ENCODE data around the gene DDR2. TPM values are rescaled to one million over a fixed set of nuclear protein-coding genes. Genes with fewer than 3 reads are reported as not detected.

Gene DDR2
- total RNA-seq, 2 experiments from 2014 or later, result 0.19 TPM; not detected in 1

DNA sequence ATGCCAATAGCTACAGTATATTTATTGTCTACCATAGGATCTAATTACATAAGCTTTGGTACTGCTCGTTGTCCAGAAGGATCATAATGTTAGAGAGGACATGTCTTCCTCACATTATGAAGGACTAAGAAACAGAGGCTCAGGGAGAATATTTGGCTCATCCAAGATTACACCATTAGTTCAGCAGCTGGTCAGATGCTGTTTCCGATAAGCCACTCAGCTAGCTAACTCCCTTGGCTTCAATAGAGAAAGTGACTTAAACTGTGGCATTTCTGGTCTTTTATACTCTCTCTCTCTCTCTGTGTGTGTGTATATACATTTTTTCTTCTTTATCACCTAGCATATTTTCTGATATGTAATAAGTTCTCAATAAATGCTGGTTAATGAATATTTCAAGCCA lies 70.4 kb downstream of the DDR2 start:
- BruUV-seq (replicated peaks), result no TSS peak
- Histone ChIP-seq H3K27ac (ENCODE audit: low read depth, low read length, poor library complexity, severe bottlenecking) (no peak overlapping the region), H3K36me3 (ENCODE audit: insufficient read depth, low read length) (no peaks in the 10 kb centered on the region), H3K9me2 (ENCODE audit: insufficient read depth, low read length) (no peaks in the 10 kb centered on the region), H3K4me3 (ENCODE audit: low read depth, low read length, poor library complexity, severe bottlenecking) (no peak overlapping the region), H3K4me2 (ENCODE audit: low read length) (no peak overlapping the region), H4K20me1 (ENCODE audit: insufficient read depth, low read length) (no peaks in the 10 kb centered on the region), H3K79me2 (ENCODE audit: insufficient read depth, low read depth, low read length) (no peaks in the 10 kb centered on the region), H2AFZ (ENCODE audit: low read length) (no peak overlapping the region), H3K4me1 (ENCODE audit: insufficient read depth, low read length, poor library complexity, severe bottlenecking) (no peaks in the 10 kb centered on the region), H3K9me3 (ENCODE audit: low read length) (no peaks in the 10 kb centered on the region)
- ChIA-PET POLR2A (no interaction called here), CTCF (ENCODE audit: unreplicated experiment) (no interaction called here)
- TF ChIP-seq, protein P1, sequence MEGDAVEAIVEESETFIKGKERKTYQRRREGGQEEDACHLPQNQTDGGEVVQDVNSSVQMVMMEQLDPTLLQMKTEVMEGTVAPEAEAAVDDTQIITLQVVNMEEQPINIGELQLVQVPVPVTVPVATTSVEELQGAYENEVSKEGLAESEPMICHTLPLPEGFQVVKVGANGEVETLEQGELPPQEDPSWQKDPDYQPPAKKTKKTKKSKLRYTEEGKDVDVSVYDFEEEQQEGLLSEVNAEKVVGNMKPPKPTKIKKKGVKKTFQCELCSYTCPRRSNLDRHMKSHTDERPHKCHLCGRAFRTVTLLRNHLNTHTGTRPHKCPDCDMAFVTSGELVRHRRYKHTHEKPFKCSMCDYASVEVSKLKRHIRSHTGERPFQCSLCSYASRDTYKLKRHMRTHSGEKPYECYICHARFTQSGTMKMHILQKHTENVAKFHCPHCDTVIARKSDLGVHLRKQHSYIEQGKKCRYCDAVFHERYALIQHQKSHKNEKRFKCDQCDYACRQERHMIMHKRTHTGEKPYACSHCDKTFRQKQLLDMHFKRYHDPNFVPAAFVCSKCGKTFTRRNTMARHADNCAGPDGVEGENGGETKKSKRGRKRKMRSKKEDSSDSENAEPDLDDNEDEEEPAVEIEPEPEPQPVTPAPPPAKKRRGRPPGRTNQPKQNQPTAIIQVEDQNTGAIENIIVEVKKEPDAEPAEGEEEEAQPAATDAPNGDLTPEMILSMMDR (conservative IDR thresholded peaks at IDR 0.05; ENCODE audit: low read length), result no peak
- TF ChIP-seq EZH2phosphoT487 (IDR thresholded peaks at IDR 0.05; ENCODE audit: borderline replicate concordance, low read depth, low read length), result no peak
- DNase-seq (ENCODE audit: low spot score), result no peak
- intact Hi-C loops (cut with micrococcal nuclease; ENCODE audit: unreplicated experiment), result no loop called here

DNA sequence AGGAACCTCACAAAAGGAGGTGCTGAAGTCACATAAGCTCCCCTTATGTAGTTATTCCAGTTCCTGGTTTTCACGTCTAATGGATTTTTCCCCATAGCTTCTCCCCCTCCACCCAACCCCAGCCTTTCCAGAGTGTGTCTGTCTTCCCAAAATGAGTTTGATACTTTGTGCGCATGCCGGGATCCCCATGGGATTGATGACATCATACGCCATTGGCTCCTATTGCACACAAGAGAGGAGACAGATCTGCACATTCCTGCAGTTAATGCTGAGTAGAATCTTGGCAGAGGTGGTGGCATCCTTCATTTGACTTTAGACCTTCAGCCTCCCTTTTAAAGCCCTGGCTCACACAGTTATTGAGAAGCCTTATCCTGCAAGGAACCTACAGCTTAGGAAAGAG lies 71.4 kb downstream of the DDR2 start:
- POLR2A ChIA-PET, result interaction anchor here (0.6 kb wide), 1 partner anchor 1001 kb away, joined by 9 read pairs; no protein-coding TSS in a partner anchor
- H3K36me3 ChIP-seq (ENCODE audit: insufficient read depth, low read length), result no peaks in the 10 kb centered on the region
- no TSS peak for BruUV-seq (replicated peaks)
- H3K4me3 ChIP-seq (ENCODE audit: low read depth, low read length, poor library complexity, severe bottlenecking), result no peak overlapping the region
- no peaks in the 10 kb centered on the region for H3K79me2 ChIP-seq (ENCODE audit: insufficient read depth, low read depth, low read length)
- H3K9me3 ChIP-seq (ENCODE audit: low read length), result no peaks in the 10 kb centered on the region
- TF ChIP-seq, protein P1 (conservative IDR thresholded peaks at IDR 0.05; ENCODE audit: low read length), result no peak
- no peak for TF ChIP-seq EZH2phosphoT487 (IDR thresholded peaks at IDR 0.05; ENCODE audit: borderline replicate concordance, low read depth, low read length)
- no peaks in the 10 kb centered on the region for H4K20me1 ChIP-seq (ENCODE audit: insufficient read depth, low read length)
- no peaks in the 10 kb centered on the region for H3K4me1 ChIP-seq (ENCODE audit: insufficient read depth, low read length, poor library complexity, severe bottlenecking)
- no peak overlapping the region for H2AFZ ChIP-seq (ENCODE audit: low read length)
- CTCF ChIA-PET (ENCODE audit: unreplicated experiment), result no interaction called here
- H3K27ac ChIP-seq (ENCODE audit: low read depth, low read length, poor library complexity, severe bottlenecking), result no peak overlapping the region
- DNase-seq (ENCODE audit: low spot score), result no peak
- intact Hi-C loops (cut with micrococcal nuclease; ENCODE audit: unreplicated experiment), result no loop called here
- H3K4me2 ChIP-seq (ENCODE audit: low read length), result no peak overlapping the region
- no peaks in the 10 kb centered on the region for H3K9me2 ChIP-seq (ENCODE audit: insufficient read depth, low read length)

- BruUV-seq (replicated peaks), result no TSS peak
- ChIA-PET CTCF (ENCODE audit: unreplicated experiment) (no interaction called here), POLR2A (no interaction called here)
- H3K9me2 ChIP-seq (ENCODE audit: insufficient read depth, low read length), result no peaks in the 10 kb centered on the region
- intact Hi-C loops (cut with micrococcal nuclease; ENCODE audit: unreplicated experiment), result no loop called here
- no peaks in the 10 kb centered on the region for H4K20me1 ChIP-seq (ENCODE audit: insufficient read depth, low read length)
- H2AFZ ChIP-seq (ENCODE audit: low read length), result no peak overlapping the region
- DNase-seq (ENCODE audit: low spot score), result no peak
- H3K4me3 ChIP-seq (ENCODE audit: low read depth, low read length, poor library complexity, severe bottlenecking), result no peak overlapping the region
- TF ChIP-seq, protein P1 (conservative IDR thresholded peaks at IDR 0.05; ENCODE audit: low read length), result no peak
- no peak for TF ChIP-seq EZH2phosphoT487 (IDR thresholded peaks at IDR 0.05; ENCODE audit: borderline replicate concordance, low read depth, low read length)
- H3K79me2 ChIP-seq (ENCODE audit: insufficient read depth, low read depth, low read length), result no peaks in the 10 kb centered on the region
- H3K4me2 ChIP-seq (ENCODE audit: low read length), result no peak overlapping the region
- H3K36me3 ChIP-seq (ENCODE audit: insufficient read depth, low read length), result no peaks in the 10 kb centered on the region
- no peaks in the 10 kb centered on the region for H3K9me3 ChIP-seq (ENCODE audit: low read length)
- H3K27ac ChIP-seq (ENCODE audit: low read depth, low read length, poor library complexity, severe bottlenecking), result no peak overlapping the region
- no peaks in the 10 kb centered on the region for H3K4me1 ChIP-seq (ENCODE audit: insufficient read depth, low read length, poor library complexity, severe bottlenecking)
Measured at GRCh38 chr1:162704673-162705424, 72.6 kb downstream of the DDR2 start.

Measured in OCI-LY7 (cell line).